NB4 (cell line): Measurements from ENCODE around the gene DNMT1.

Source experiments
- POLR2A ChIP-seq: IDR thresholded peaks from 2 replicates; pipeline ENCODE4 v1.6.1; 2011; ENCODE audit warnings: mild to moderate bottlenecking; ENCODE audit not compliant: insufficient read length; ENCODE audit errors: extremely low read depth
- TF ChIP-seq, protein P1 (sequence below): IDR thresholded peaks from one replicate; pipeline ENCODE4 v1.5.1; 2012; ENCODE audit warnings: low read depth, low read length

DNA sequence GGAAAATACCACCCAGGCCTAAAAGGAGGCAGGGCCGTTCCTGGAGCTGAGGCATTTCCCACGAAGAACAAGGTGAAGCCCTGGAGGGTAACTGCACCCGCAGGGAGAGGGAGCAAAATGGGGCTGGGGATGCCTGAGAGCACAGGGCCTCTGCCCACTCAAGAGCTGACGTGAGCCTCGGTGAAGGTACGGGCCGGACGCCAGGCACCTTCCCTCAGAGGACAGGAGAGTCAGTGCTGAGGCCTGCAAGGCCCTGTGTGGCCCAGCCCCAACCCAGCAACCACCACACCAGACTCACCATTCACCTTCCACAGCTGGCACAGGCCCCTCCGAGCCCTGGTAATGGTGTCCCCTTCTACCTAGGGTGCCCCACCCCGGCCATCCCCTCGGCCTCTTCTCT is 36.3 kb downstream of the DNMT1 start:
- no peak for TF ChIP-seq POLR2A
- TF ChIP-seq, protein P1, sequence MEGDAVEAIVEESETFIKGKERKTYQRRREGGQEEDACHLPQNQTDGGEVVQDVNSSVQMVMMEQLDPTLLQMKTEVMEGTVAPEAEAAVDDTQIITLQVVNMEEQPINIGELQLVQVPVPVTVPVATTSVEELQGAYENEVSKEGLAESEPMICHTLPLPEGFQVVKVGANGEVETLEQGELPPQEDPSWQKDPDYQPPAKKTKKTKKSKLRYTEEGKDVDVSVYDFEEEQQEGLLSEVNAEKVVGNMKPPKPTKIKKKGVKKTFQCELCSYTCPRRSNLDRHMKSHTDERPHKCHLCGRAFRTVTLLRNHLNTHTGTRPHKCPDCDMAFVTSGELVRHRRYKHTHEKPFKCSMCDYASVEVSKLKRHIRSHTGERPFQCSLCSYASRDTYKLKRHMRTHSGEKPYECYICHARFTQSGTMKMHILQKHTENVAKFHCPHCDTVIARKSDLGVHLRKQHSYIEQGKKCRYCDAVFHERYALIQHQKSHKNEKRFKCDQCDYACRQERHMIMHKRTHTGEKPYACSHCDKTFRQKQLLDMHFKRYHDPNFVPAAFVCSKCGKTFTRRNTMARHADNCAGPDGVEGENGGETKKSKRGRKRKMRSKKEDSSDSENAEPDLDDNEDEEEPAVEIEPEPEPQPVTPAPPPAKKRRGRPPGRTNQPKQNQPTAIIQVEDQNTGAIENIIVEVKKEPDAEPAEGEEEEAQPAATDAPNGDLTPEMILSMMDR = no peak
